ENCODE results near the gene STKLD1. TPM values are rescaled to one million over a fixed set of nuclear protein-coding genes. Genes with fewer than 3 reads are reported as not detected.

The STKLD1 gene
- total and polyA plus RNA-seq, 9 of the 15 experiments (the other 6 are each of a cell fraction or from before 2014, with no cell fraction given), result 0.10 to 0.65 (median 0.33) TPM; not detected in 2

- Histone ChIP-seq H2AFZ (ENCODE audit: low read depth, low read length) (no peak overlapping the region), H3K79me2 (ENCODE audit: control insufficient read depth, insufficient read depth, low read length) (no peaks in the 10 kb centered on the region), H3K4me3 (no peak overlapping the region), H3K9me3 (replicated peaks; ENCODE audit: control insufficient read depth, insufficient read depth, low read depth, low read length) (no peaks in the 10 kb centered on the region), H3K27me3 (ENCODE audit: control insufficient read depth in 2 of 2, insufficient read depth in 2 of 2, low read length in 2 of 2) (peaks cover 21 to 48% of the 10 kb centered on the region in 2 experiments), H3K27ac (ENCODE audit: extremely low read depth, low read depth, low read length) (no peak overlapping the region), H3K36me3 (ENCODE audit: control insufficient read depth, insufficient read depth, low read length) (no peaks in the 10 kb centered on the region), H3K9me1 (ENCODE audit: control insufficient read depth, insufficient read depth, low read length) (peaks cover 3% of the 10 kb centered on the region), H4K20me1 (replicated peaks; ENCODE audit: control insufficient read depth, insufficient read depth, low read length) (0 out of 2 replicates have a peak, but pooled peaks cover 3% of the 10 kb centered on the region), H3K4me1 (replicated peaks in 1 of 2; ENCODE audit: control insufficient read depth in 2 of 2, insufficient read depth in 2 of 2, low read length in 2 of 2) (peaks cover 0 to 22% of the 10 kb centered on the region in 2 experiments; a peak in 3 of 5 replicates), H3K4me2 (ENCODE audit: insufficient read depth, low read length) (no peak overlapping the region), H3K9ac (ENCODE audit: insufficient read depth in 1 of 2, low read depth in 2 of 2, low read length in 2 of 2) (no peak overlapping the region)
- TF ChIP-seq CTCF (IDR thresholded peaks at IDR 0.05 in 2 of 3, conservative IDR thresholded peaks at IDR 0.05 in 1 of 3; ENCODE audit: insufficient read depth in 2 of 3, low read depth in 1 of 3, low read length in 3 of 3) (peak; percentile 15 to 32 (median 25); a peak in 4 of 6 replicates), POLR2B (IDR thresholded peaks at IDR 0.05; ENCODE audit: low read depth, partially characterized antibody) (no peak)
- no peak for DNase-seq (ENCODE audit: extremely low read depth in 1 of 4, low spot score in 3 of 4)
- FAIRE-seq, result no peak
- POLR2A ChIA-PET, result no interaction called here
- intact Hi-C loops (cut with micrococcal nuclease) (no loop called here), in situ Hi-C loops (cut with MboI) (no loop called here)
- CTCF ChIA-PET (ENCODE audit: low intra/inter-chr PET ratio), result no interaction called here
- no peak for ATAC-seq
- WGBS (ENCODE audit: insufficient coverage, low coverage, missing lambda C conversion rate), result 14% methylated on average over 11 of the region's 11 CpGs
- BruUV-seq (replicated peaks), result no TSS peak
Measured at GRCh38 chr9:133433351-133433843, 57.2 kb downstream of the STKLD1 start.

- no peak for ATAC-seq
- FAIRE-seq, result no peak
- H3K9me3 ChIP-seq (replicated peaks; ENCODE audit: control insufficient read depth, insufficient read depth, low read depth, low read length), result no peaks in the 10 kb centered on the region
- H3K27me3 ChIP-seq (ENCODE audit: control insufficient read depth in 2 of 2, insufficient read depth in 2 of 2, low read length in 2 of 2), result peaks cover 37 to 80% of the 10 kb centered on the region in 2 experiments
- no peak overlapping the region for H3K9ac ChIP-seq (ENCODE audit: insufficient read depth in 1 of 2, low read depth in 2 of 2, low read length in 2 of 2)
- POLR2A ChIA-PET, result no interaction called here
- BruUV-seq (replicated peaks), result no TSS peak
- no peak overlapping the region for H3K4me3 ChIP-seq
- no peak overlapping the region for H3K27ac ChIP-seq (ENCODE audit: extremely low read depth, low read depth, low read length)
- peaks cover 0 to 12% of the 10 kb centered on the region in 2 experiments; a peak in 2 of 5 replicates for H3K4me1 ChIP-seq (replicated peaks in 1 of 2; ENCODE audit: control insufficient read depth in 2 of 2, insufficient read depth in 2 of 2, low read length in 2 of 2)
- no peaks in the 10 kb centered on the region for H3K36me3 ChIP-seq (ENCODE audit: control insufficient read depth, insufficient read depth, low read length)
- no peak overlapping the region for H2AFZ ChIP-seq (ENCODE audit: low read depth, low read length)
- no peak for DNase-seq (ENCODE audit: extremely low read depth in 1 of 4, low spot score in 3 of 4)
- intact Hi-C loops (cut with micrococcal nuclease) (no loop called here), in situ Hi-C loops (cut with MboI) (no loop called here)
- 5% methylated on average over 14 of the region's 16 CpGs for WGBS (ENCODE audit: insufficient coverage, low coverage, missing lambda C conversion rate)
- H3K4me2 ChIP-seq (ENCODE audit: insufficient read depth, low read length), result no peak overlapping the region
- no peaks in the 10 kb centered on the region for H3K79me2 ChIP-seq (ENCODE audit: control insufficient read depth, insufficient read depth, low read length)
- CTCF ChIA-PET (ENCODE audit: low intra/inter-chr PET ratio), result interaction anchor here (1.0 kb wide), 2 partner anchors 49 to 251 kb away, joined by 3 read pairs; no protein-coding TSS in a partner anchor
- peaks cover 3% of the 10 kb centered on the region for H3K9me1 ChIP-seq (ENCODE audit: control insufficient read depth, insufficient read depth, low read length)
- 0 out of 2 replicates have a peak, but pooled peaks cover 9% of the 10 kb centered on the region for H4K20me1 ChIP-seq (replicated peaks; ENCODE audit: control insufficient read depth, insufficient read depth, low read length)
- TF ChIP-seq CEBPG (CRISPR knock-in tag; IDR thresholded peaks at IDR 0.05) (0 out of 2 replicates have a peak, but pooled peaks have one; percentile 20), CEBPG (tag; conservative IDR thresholded peaks at IDR 0.05 in 1 of 2, IDR thresholded peaks at IDR 0.05 in 1 of 2) (no peak), THRA (IDR thresholded peaks at IDR 0.05) (no peak), BCOR (IDR thresholded peaks at IDR 0.05) (no peak), POLR2H (tag; IDR thresholded peaks at IDR 0.05; ENCODE audit: low read depth) (no peak), ETS2 (tag; IDR thresholded peaks at IDR 0.05; ENCODE audit: borderline replicate concordance, poor library complexity, severe bottlenecking) (no peak), E4F1 (CRISPR knock-in tag; IDR thresholded peaks at IDR 0.05; ENCODE audit: borderline replicate concordance) (no peak)
Measured at GRCh38 chr9:133436681-133437080, 60.5 kb downstream of the STKLD1 start.

All from K562 (cell line).